Stimulated activated CD8-positive, alpha-beta memory T cell treated with anti-CD3 and anti-CD28 coated beads, Interleukin-15, amount 100 ng/mL, for 1 hour (primary cell): Measurements from ENCODE around the gene ATRNL1.

Source experiments
- DNase-seq: peaks from one replicate; pipeline ENCODE4 v3.0.0-alpha.2; 2020; ENCODE audit warnings: low read depth

The ATRNL1 gene

GRCh38 chr10:115949282-115949844, 856.2 kb downstream of the ATRNL1 start:
- DNase-seq, result no peak

- DNase-seq, result no peak
Observed at GRCh38 chr10:115950320-115950719, 857.2 kb downstream of the ATRNL1 start.

DNA sequence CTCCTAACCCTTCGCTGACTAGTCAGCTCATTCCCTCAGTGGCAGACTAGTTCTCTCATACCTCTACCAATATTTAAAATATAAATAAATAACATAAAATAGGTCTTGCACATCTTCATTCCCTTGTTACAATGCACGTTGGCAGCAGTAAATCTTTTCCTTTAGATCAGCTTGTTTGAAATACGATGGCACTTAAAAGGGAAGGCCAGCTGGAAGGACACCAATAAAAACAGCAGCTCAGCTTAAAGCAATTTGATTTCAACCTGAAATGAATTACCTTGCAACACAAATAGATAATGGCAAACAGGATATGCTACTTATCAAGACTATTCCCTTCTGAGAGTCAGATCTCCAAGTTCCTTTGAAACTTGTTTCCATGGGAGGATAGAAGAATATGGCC, 858.1 kb downstream of the ATRNL1 start:
- DNase-seq, result no peak

DNA sequence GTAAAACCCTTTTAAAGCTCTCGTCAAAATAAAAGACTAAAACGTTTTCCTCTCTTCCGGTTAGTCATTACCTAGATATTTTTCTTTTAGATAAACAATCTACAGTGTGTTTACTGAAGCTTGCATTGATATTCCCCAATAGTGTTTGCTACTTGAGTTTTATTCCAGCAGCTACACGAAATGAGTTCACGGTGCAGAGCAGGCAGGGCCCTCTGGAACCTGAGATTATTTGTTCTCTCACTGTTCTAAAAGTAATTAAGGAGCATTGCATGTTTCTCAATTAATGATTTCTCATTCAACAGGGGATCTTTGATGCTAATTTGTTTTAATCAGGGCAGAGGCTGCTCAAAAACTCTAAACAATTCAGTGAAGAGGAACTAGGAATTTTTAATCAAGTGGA, 860.1 kb downstream of the ATRNL1 start:
- no peak for DNase-seq

DNA sequence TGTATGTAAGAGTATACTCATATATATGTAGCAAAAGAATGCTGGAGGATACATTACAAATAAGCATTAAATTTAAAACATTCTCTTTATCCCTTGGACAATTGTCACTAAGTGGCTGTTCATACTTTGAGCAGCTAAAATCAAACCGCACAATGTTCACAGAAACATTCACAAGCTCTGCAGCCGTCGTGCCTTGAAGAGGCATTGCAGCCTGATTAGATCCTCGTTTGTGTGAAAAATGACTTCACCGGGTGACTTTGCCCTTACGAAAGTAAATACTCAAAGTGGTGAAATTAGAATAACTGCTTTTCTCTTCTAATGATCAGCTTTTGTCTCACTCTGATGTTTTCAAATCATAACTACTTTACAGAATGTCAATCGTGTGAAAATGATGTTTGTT, 860.8 kb downstream of the ATRNL1 start:
- no peak for DNase-seq

DNA sequence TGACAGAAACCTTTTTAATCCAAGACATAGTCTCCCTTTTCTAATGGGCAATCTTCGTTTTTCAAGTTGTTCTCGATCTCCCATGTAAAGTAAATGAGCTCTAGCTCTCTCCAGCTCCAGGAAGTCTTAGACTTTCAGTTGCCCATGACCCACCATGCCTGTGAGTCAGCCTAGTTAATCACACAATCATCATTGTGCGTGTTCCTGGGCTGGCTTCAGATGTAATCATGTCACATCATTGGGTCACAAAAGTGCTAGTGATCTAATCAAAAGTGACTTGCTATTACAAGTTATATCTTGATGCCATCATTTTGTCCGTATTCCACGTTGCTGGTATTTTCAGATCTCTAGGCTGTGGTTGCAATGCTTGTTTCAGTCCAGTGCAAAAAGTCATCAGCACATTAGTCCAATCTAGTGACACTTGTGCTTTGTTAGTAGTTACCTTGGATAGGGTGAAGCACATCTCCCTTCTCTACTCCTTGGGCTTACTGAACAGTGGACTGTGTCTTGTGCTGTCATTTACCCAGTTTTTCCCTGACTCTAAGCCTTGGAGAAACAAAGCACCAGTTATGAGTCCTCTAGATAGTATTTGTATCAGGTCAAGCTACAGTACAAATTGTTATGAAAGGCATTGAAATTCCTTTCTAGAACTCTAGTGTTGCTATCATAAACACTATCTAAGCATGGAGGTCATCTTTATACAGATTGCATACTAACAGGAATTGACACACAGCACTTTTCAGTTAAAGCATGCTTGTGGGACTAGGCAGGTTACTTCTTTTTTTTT, 863.3 kb downstream of the ATRNL1 start:
- no peak for DNase-seq

DNA sequence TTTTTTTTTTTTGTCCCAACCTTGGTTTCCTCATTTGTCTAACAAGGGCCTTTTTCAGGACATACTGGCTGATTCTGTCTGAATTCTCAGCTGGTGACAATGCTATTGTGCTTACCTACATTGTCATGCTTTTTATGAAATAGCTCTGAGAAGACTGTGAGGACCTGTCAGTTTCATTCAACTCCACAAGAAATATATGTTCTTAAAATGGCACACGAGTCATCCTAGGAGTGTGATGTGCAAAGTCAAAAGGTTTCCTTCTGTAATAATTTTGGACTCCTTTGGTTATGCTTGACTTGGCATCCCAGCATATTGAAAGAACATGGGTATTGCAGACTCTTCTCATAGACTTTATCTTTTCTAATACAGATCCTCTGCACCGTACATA, 863.8 kb downstream of the ATRNL1 start:
- no peak for DNase-seq

DNA sequence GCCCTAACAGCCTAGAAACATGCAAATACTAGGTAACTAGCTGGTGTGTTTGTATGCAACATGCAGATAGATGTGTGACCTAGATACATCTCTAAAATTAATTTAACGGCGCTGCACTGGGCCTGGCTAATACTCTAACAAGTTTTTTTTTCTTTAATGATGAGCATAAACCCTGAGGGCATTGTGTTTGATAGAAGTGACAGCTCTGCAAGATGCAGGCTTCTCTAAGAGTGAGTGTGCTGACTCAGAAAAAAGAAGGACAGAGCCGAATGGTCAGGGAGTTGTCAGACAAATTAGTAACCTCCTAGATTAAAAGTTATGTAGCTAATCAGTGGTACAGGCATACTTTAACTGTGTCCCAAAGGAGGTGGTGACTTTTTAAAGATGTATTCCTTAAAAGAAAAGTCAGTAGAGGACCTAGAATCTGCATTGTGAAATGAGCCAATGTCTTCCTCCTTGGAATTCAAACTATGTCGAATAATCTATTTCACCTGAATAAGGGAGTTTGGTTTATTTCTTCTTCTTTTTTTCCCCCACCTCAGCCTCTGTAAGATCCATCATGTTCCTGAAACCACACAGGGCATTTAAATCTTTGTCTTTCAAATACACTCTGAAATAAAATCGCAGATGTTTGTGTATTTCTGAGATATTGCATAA, 864.7 kb downstream of the ATRNL1 start:
- no peak for DNase-seq

DNA sequence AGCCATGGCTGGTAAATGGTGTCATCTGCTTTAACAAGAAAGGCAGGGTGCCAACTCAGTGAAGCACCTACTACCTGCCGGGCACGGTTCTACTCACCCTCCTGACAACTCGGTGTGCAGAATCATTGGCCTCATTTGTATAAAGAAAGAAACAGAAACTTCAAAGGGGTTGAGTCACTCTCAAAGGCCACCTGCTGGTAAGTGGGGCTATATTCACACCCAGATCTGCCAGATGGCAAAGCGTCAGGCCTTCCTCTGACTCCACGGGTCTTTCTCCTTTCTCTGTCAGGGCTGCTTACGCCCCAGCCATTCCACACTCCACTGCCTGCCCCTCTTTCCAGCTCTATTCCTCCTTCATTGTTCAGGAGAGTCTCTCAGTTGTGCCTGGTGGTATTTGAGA, 870.7 kb downstream of the ATRNL1 start:
- DNase-seq, result no peak

- DNase-seq, result no peak
Observed at GRCh38 chr10:115964827-115965226, 871.7 kb downstream of the ATRNL1 start.

DNA sequence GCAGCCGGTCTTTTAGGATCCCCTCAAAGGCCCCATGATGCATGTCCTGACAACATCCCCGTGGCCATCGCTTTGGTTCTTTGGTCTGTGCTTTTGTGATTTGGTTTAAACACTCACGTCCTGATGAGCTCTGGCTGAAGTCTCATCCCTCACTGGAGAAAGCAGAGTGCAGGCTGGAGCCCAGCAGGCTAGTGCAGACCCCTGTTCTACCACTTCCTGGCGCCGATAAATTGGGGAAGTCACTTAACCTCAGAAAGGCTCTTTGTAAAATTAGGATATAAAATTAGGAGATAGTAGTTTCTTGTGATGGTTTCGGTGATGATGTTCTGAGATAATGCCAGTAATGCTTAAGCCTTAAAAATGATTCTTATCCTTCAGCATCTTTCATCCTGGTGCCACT, 872.2 kb downstream of the ATRNL1 start:
- no peak for DNase-seq

GRCh38 chr10:115968236-115968635, 875.1 kb downstream of the ATRNL1 start:
- DNase-seq, result no peak

DNA sequence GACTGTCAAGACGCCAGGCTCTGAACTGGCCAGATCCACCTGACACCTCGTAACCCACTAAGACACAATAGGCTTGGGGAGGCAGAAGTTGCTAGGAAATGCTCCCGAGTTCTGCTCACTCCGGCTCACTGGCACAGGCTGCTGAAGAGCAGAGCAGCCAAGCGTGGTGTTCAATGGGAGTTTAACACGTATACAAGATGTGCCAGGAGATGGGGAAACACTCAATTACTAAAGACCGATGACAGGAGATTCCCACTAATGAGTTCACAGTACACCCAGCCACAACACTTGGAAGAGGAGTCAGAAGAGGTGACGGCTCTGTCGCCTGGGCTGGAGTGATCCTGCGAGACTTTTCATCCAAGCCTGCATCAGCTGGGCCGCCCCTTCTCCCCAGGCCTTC, 876.4 kb downstream of the ATRNL1 start:
- no peak for DNase-seq

GRCh38 chr10:115971921-115972320, 878.8 kb downstream of the ATRNL1 start:
- DNase-seq, result no peak

DNA sequence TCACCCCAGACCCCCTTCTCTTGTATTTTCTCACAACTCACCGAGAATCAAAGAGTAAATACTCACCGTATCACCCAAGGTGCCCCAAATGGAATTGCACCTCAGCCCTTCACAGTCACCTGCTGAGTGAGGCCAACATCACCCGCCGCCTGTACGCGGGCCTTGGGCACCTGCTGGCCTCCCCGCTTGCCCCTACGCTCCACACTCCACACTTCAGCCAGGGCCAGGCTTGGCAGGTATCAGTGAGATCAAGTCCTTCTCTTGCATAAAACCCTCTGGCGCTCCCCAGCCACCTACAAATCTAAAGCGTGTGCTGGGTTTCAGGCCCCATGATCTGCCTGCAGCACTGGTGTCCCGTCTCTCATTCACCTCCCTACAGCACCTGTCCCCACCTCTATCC, 879.3 kb downstream of the ATRNL1 start:
- DNase-seq, result no peak

GRCh38 chr10:115974351-115974750, 881.2 kb downstream of the ATRNL1 start:
- DNase-seq, result no peak

GRCh38 chr10:115974816-115975430, 881.8 kb downstream of the ATRNL1 start:
- DNase-seq, result no peak

DNA sequence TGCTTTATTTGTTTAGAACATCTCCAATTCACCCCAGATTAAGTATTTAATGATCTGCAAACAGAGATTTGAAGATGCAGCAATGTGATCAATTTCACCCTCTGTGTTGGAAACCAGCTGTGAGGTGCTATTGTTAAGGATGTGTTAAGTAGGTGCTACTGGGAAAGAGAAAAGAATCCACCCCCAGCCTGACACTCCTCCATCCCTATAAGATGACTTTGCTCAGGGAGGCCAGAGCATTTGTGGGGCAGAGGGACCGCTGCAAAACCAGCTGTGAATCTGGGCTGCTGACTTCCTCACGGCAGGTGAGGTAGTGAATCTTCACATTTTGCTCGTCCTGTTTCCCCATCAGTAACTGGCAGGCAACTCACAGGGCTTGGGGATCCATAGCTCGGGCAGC, 882.3 kb downstream of the ATRNL1 start:
- DNase-seq, result no peak

GRCh38 chr10:115976342-115976741, 883.2 kb downstream of the ATRNL1 start:
- DNase-seq, result no peak

GRCh38 chr10:115977855-115978254, 884.7 kb downstream of the ATRNL1 start:
- no peak for DNase-seq

DNA sequence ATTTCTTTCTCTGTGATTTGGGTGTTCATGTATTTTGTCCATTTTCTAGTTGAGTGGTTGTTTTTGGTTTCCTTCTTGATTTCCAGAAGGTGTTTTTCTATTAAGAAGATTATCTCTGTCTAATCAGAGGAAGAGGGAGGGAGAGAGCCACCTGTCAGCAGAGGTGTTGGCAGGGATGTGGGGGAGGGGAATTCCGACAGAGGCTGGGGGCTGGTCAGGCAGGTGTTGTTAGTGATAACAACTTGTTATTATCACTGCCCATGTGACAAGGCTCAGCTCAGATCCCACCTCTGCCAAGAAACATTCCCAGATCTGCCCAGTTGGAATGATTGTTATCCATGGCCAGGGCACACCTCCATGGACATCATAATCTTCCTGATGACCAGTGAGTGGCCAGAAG, 886.4 kb downstream of the ATRNL1 start:
- DNase-seq, result no peak

- no peak for DNase-seq
Observed at GRCh38 chr10:115980470-115980869, 887.3 kb downstream of the ATRNL1 start.

- DNase-seq, result no peak
Observed at GRCh38 chr10:115981081-115981480, 887.9 kb downstream of the ATRNL1 start.
